Esophagus muscularis mucosa (tissue), 4 donors: ENCODE results near the gene PIK3R5. TPM values are rescaled to one million over a fixed set of nuclear protein-coding genes. Genes with fewer than 3 reads are reported as not detected.

Experiments used
- DNase-seq: peaks from one replicate; pipeline ENCODE4 v3.0.0-alpha.2; 2017; ENCODE audit errors: extremely low spot score
- H3K27ac ChIP-seq, 4 donors: fragments of 200-600 bp; sonication (generic); replicated peaks in 1 of 4; 1 replicate in 3 of 4; 2 replicates in 1 of 4; pipeline ENCODE4 v1.5.1; 2016 to 2019; ENCODE audit warnings: mild to moderate bottlenecking in 1 of 4
- H3K27me3 ChIP-seq, 4 donors: fragments of 200-600 bp; sonication (generic); one replicate each; pipeline versions ENCODE4 v1.5.1 to v1.6.0; 2016 to 2019
- H3K36me3 ChIP-seq, 4 donors: fragments of 200-600 bp; sonication (generic); one replicate each; pipeline ENCODE4 v1.5.1; 2016 to 2019
- H3K4me1 ChIP-seq, 4 donors: fragments of 200-600 bp; sonication (generic); one replicate each; pipeline ENCODE4 v1.5.1; 2016 to 2019
- H3K4me3 ChIP-seq, 4 donors: fragments of 200-600 bp; sonication (generic); 1 replicate in 2 of 4; 2 replicates in 2 of 4; pipeline ENCODE4 v1.5.1; 2016 to 2019; ENCODE audit warnings: mild to moderate bottlenecking in 4 of 4, moderate library complexity in 1 of 4
- H3K9me3 ChIP-seq, 4 donors: fragments of 200-600 bp; sonication (generic); 1 replicate in 3 of 4; 2 replicates in 1 of 4; pipeline ENCODE4 v1.5.1; 2016 to 2019
- EP300 ChIP-seq: sonication (generic); formaldehyde crosslinking; IDR thresholded peaks from one replicate; pipeline ENCODE4 v1.6.1; 2017; ENCODE audit warnings: antibody characterized with exemption
- POLR2A ChIP-seq: fragments of 450-650 bp; IDR thresholded peaks from one replicate; pipeline ENCODE4 v1.6.1; 2017; ENCODE audit warnings: antibody characterized with exemption, moderate library complexity, mild to moderate bottlenecking, low read depth
- POLR2AphosphoS5 ChIP-seq, 2 donors: sonication (generic); formaldehyde crosslinking; IDR thresholded peaks; one replicate each; pipeline ENCODE4 v1.6.1; 2017; ENCODE audit warnings: antibody characterized with exemption in 2 of 2
- WGBS: methylation state at CpG from one replicate; pipeline ENCODE4 v1.1.5; 2018; 5-methylcytosine and 5-hydroxymethylcytosine counted together
- intact Hi-C: fragments of 100-400 bp; cut with DNase I; formaldehyde crosslinking; loops from one replicate; pipeline ENCODE4 v1.15.1; 2023
- total RNA-seq, 4 donors: library from RNA; depleted of rRNA; stranded (reverse); fragments of >200 nt; gene quantifications; one replicate each; pipeline versions ENCODE4 v1.1.0 to v1.2.1, GENCODE V29; 2016
- TF ChIP-seq, protein P1 (sequence below), 3 experiments: fragments of 200-600 bp in 2 of 3; fragments of 450-650 bp in 1 of 3; sonication (generic) in 2 of 3; IDR thresholded peaks; one replicate each; pipeline ENCODE4 v1.5.1; 2017 to 2019; ENCODE audit warnings: antibody characterized with exemption in 3 of 3, mild to moderate bottlenecking in 2 of 3, moderate library complexity in 1 of 3

Gene PIK3R5
- total RNA-seq, 4 donors from 2014 or later: 7.0 to 16.2 (median 9.6) TPM

DNA sequence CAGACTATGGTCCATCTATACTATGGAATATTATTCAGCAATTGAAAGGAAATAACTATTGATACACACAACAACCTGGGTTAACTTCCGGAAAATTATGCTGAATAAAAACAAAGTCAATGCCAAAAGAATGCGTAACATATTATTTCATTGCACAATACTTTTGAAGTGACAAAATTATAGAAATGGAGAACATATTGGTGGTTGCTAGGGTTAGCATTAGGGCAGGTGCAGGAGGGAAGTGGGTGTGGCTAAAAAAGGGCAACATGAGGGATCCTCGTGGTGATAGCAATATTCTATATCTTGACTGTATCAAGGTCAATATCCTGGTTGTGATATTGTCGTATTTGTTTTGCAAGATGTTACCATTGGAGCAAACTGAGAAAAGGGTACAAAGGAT is 34.9 kb downstream of the PIK3R5 start:
- H3K4me3 ChIP-seq: no peak overlapping the region
- H3K36me3 ChIP-seq: no peaks in the 10 kb centered on the region
- H3K4me1 ChIP-seq: no peaks in the 10 kb centered on the region
- peaks cover 0 to 38% (median 33%) of the 10 kb centered on the region in 4 donors for H3K9me3 ChIP-seq
- intact Hi-C loops: no loop called here
- no peaks in the 10 kb centered on the region for H3K27me3 ChIP-seq
- no peak overlapping the region for H3K27ac ChIP-seq
- no peak for DNase-seq
- WGBS: 79% methylated on average over 4 of the region's 4 CpGs
- TF ChIP-seq POLR2AphosphoS5 (IDR thresholded peaks at IDR 0.05) (no peak), POLR2A (no peak), EP300 (no peak)
- TF ChIP-seq, protein P1, sequence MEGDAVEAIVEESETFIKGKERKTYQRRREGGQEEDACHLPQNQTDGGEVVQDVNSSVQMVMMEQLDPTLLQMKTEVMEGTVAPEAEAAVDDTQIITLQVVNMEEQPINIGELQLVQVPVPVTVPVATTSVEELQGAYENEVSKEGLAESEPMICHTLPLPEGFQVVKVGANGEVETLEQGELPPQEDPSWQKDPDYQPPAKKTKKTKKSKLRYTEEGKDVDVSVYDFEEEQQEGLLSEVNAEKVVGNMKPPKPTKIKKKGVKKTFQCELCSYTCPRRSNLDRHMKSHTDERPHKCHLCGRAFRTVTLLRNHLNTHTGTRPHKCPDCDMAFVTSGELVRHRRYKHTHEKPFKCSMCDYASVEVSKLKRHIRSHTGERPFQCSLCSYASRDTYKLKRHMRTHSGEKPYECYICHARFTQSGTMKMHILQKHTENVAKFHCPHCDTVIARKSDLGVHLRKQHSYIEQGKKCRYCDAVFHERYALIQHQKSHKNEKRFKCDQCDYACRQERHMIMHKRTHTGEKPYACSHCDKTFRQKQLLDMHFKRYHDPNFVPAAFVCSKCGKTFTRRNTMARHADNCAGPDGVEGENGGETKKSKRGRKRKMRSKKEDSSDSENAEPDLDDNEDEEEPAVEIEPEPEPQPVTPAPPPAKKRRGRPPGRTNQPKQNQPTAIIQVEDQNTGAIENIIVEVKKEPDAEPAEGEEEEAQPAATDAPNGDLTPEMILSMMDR (IDR thresholded peaks at IDR 0.05): no peak

DNA sequence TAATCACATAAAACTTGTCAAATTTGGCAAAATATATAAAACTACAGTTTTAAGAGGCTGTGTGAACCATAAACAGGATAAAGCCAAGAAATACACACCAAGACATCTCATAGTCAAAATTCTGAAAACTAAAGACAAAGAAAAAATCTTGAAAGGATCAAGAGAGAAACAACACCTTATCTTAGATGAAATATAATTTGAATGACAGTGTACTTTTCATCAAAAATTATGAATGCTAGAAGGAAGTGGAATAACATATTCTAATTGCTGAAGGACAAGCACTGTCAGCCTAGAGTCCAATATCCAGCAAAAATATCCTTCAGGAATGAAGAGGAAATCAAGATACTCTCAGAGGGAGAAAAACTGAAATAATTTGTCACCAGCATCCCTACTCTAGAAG is 37.2 kb downstream of the PIK3R5 start:
- intact Hi-C loops: no loop called here
- Histone ChIP-seq H3K9me3 (peaks cover 0 to 38% (median 33%) of the 10 kb centered on the region in 4 donors), H3K27me3 (no peaks in the 10 kb centered on the region), H3K36me3 (no peaks in the 10 kb centered on the region), H3K27ac (no peak overlapping the region), H3K4me3 (no peak overlapping the region), H3K4me1 (no peaks in the 10 kb centered on the region)
- no peak for DNase-seq
- TF ChIP-seq POLR2A (no peak), EP300 (no peak), POLR2AphosphoS5 (IDR thresholded peaks at IDR 0.05) (no peak)
- TF ChIP-seq, protein P1 (IDR thresholded peaks at IDR 0.05): no peak

DNA sequence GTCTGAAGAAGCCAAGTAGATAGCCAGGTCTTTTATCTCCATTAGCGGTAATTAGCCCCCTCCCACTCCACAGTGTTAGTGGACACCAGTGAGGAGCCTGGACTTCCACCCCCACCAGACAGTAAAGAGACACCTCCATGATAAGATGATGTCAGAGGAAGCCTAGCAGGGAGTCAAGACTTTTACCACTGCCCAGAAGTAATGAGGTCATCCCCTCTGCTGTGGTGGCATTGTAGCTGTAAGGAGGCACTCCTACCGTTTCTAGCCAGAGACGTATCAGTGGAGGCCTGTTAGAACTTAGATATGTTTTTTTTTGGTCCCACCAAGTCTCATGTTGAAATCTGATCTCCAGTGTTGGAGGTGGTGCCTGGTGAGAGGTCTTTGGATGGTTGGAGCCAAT is 38.1 kb downstream of the PIK3R5 start:
- Histone ChIP-seq H3K4me1 (no peaks in the 10 kb centered on the region), H3K4me3 (no peak overlapping the region), H3K27ac (no peak overlapping the region), H3K27me3 (no peaks in the 10 kb centered on the region), H3K9me3 (peaks cover 0 to 38% (median 33%) of the 10 kb centered on the region in 4 donors), H3K36me3 (no peaks in the 10 kb centered on the region)
- intact Hi-C loops: no loop called here
- no peak for DNase-seq
- 82% methylated on average over 3 of the region's 3 CpGs for WGBS
- TF ChIP-seq EP300: no peak
- no peak for TF ChIP-seq POLR2AphosphoS5 (IDR thresholded peaks at IDR 0.05)
- TF ChIP-seq, protein P1 (IDR thresholded peaks at IDR 0.05): no peak
- no peak for TF ChIP-seq POLR2A

DNA sequence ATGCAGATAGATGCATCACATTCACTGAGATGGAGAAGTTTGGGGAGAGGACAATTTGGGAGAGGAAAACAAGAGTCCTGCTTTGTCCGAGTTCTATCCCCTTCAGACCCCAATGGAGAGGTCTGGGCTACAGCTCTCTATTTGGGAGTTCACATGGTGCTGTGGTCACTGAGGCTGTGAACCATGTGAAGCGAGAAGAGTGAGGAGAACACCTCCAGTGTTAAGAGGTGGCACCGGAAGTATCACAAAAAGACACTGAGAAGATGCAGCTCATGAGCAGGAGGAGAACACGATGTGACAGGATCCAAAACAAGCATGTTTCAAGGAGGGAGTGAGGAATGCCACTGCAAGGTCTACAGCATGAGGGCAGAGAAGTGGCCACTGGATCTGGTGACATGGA is 39.7 kb downstream of the PIK3R5 start:
- DNase-seq: no peak
- no peak for TF ChIP-seq POLR2AphosphoS5 (IDR thresholded peaks at IDR 0.05)
- TF ChIP-seq, protein P1 (IDR thresholded peaks at IDR 0.05): no peak
- Histone ChIP-seq H3K36me3 (no peaks in the 10 kb centered on the region), H3K4me3 (no peak overlapping the region), H3K27me3 (no peaks in the 10 kb centered on the region), H3K4me1 (no peaks in the 10 kb centered on the region), H3K9me3 (peaks cover 0 to 30% (median 29%) of the 10 kb centered on the region in 4 donors), H3K27ac (no peak overlapping the region)
- WGBS: 89% methylated on average over 4 of the region's 4 CpGs
- intact Hi-C loops: no loop called here

DNA sequence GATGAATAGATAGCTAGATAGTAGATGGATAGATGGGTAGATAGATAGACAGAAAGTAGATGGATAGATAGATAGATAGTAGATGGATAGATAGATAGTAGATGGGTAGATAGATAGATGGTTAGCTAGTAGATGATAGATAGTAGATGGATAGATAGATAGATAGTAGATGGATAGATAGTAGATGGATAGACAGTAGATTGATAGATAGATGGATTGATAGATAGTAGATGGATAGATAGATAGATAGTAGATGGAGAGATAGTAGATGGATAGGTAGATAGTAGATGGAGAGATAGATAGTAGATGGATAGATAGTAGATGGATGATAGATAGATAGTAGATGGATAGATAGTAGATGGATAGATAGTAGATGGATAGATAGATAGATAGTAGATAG is 40.4 kb downstream of the PIK3R5 start:
- no peaks in the 10 kb centered on the region for H3K36me3 ChIP-seq
- TF ChIP-seq EP300 (no peak), POLR2A (no peak), POLR2AphosphoS5 (IDR thresholded peaks at IDR 0.05) (no peak)
- TF ChIP-seq, protein P1 (IDR thresholded peaks at IDR 0.05): no peak
- H3K4me3 ChIP-seq: no peak overlapping the region
- DNase-seq: no peak
- H3K27me3 ChIP-seq: no peaks in the 10 kb centered on the region
- H3K9me3 ChIP-seq: peaks cover 0 to 30% (median 29%) of the 10 kb centered on the region in 4 donors
- H3K27ac ChIP-seq: no peak overlapping the region
- no peaks in the 10 kb centered on the region for H3K4me1 ChIP-seq
- intact Hi-C loops: no loop called here
